Activated T-helper 2 cell treated with anti-CD3 and anti-CD28 coated beads, Interferon-gamma antibody, Interleukin-2, Interleukin-4, amounts not matched to agents 10 μg/mL and 5 μg/mL and 100 μg/mL, durations not matched to agents 14 hours and 24 hours and 36 hours (primary cell): ENCODE measurements around the gene ID4. TPM values are rescaled to one million over a fixed set of nuclear protein-coding genes. Genes with fewer than 3 reads are reported as not detected.

Source experiments
- DNase-seq: peaks from one replicate; pipeline ENCODE4 v3.0.0; 2021; ENCODE audit warnings: low spot score
- H3K27ac Mint-ChIP-seq: one replicate; pipeline ENCODE4 v1.8.0; 2021; ENCODE audit warnings: mixed read lengths
- H3K27me3 Mint-ChIP-seq: one replicate; pipeline ENCODE4 v1.8.0; 2021; ENCODE audit warnings: low read depth, mixed read lengths
- H3K36me3 Mint-ChIP-seq: one replicate; pipeline ENCODE4 v1.8.0; 2021; ENCODE audit warnings: low read depth, mixed read lengths
- H3K4me1 Mint-ChIP-seq: one replicate; pipeline ENCODE4 v1.8.0; 2021; ENCODE audit warnings: low read depth, mixed read lengths
- H3K4me3 Mint-ChIP-seq: one replicate; pipeline ENCODE4 v1.8.0; 2021; ENCODE audit warnings: low read depth, mild to moderate bottlenecking, moderate library complexity, mixed read lengths
- H3K9me3 Mint-ChIP-seq: one replicate; pipeline ENCODE4 v1.8.0; 2021; ENCODE audit warnings: mixed read lengths
- intact Hi-C: fragments of 100-400 bp; cut with micrococcal nuclease; formaldehyde crosslinking; loops from one replicate; pipeline ENCODE4 v1.15.1; 2023
- total RNA-seq: library from RNA; stranded (reverse); gene quantifications from 2 replicates; pipeline ENCODE4 v1.2.3, GENCODE V29; 2022

The ID4 gene
- total RNA-seq, result not detected in 2 replicates

- H3K27me3 Mint-ChIP-seq, result peaks cover 49% of the 10 kb centered on the region
- H3K4me1 Mint-ChIP-seq, result peaks cover 2% of the 10 kb centered on the region
- H3K9me3 Mint-ChIP-seq, result no peaks in the 10 kb centered on the region
- no peak within 1 kb of the TSS for H3K4me3 Mint-ChIP-seq
- H3K36me3 Mint-ChIP-seq, result peaks cover 3% of the 10 kb centered on the region
- H3K27ac Mint-ChIP-seq, result no peak within 1 kb of the TSS
- DNase-seq, result no peak
- intact Hi-C loops, result loop anchor here (10.0 kb wide), 1 partner anchor 1758 kb away; the partner anchor contains the start of gene SOX4
Measured at GRCh38 chr6:19836799-19837510, at the start of gene ID4. Gene ID4 (plus strand): TSS chr6:19837370. CDS start chr6:19837755, 385 bp downstream.

- no peaks in the 10 kb centered on the region for H3K9me3 Mint-ChIP-seq
- DNase-seq, result no peak
- no peaks in the 10 kb centered on the region for H3K4me1 Mint-ChIP-seq
- intact Hi-C loops, result no loop called here
- H3K4me3 Mint-ChIP-seq, result no peak overlapping the region
- H3K27me3 Mint-ChIP-seq, result no peaks in the 10 kb centered on the region
- H3K36me3 Mint-ChIP-seq, result no peaks in the 10 kb centered on the region
- no peak overlapping the region for H3K27ac Mint-ChIP-seq
Measured at GRCh38 chr6:19788686-19789085, 48.5 kb upstream of the ID4 start.

DNA sequence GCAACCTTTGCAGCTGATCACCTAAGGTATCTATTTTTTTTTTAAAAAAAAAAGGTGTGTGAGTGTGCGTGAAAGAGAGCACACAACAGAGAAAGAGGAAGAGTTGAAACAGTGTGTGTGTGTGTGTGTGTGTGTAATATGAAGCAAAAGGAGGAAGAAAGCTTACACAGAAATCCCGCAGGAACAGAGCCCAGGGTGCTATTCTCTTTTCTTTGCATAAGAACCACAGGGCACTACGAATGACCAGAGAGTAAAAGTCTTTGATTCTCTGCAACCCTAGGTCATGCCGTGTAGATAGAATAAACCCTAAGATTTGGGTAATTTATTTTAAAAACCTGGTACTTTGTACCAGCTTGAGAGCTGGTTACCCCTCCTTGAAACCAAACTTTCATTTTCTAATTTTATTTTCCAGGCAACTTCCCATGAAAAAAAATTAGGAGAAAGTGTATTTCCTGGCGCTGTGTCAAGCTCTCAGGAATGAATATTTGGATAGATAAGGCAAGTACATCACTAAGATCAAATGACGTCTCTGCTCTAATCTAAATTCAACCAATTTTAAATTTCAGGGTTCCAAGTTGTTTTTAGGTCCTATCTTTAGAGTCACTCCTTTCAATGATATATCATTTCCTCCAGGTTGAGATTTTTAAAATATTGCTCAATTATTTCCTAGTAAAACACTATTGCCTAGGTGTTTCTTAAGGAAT lies 47.9 kb upstream of the ID4 start:
- no peaks in the 10 kb centered on the region for H3K36me3 Mint-ChIP-seq
- no peaks in the 10 kb centered on the region for H3K27me3 Mint-ChIP-seq
- H3K9me3 Mint-ChIP-seq, result no peaks in the 10 kb centered on the region
- H3K4me3 Mint-ChIP-seq, result no peak overlapping the region
- intact Hi-C loops, result no loop called here
- DNase-seq, result no peak
- no peak overlapping the region for H3K27ac Mint-ChIP-seq
- H3K4me1 Mint-ChIP-seq, result no peaks in the 10 kb centered on the region

- Mint-ChIP-seq H3K27ac (no peak overlapping the region), H3K4me3 (no peak overlapping the region), H3K27me3 (no peaks in the 10 kb centered on the region), H3K9me3 (no peaks in the 10 kb centered on the region), H3K4me1 (no peaks in the 10 kb centered on the region), H3K36me3 (no peaks in the 10 kb centered on the region)
- DNase-seq, result no peak
- intact Hi-C loops, result no loop called here
Measured at GRCh38 chr6:19791267-19791666, 45.9 kb upstream of the ID4 start.

GRCh38 chr6:19795211-19795610 lies 42.0 kb upstream of the ID4 start:
- Mint-ChIP-seq H3K27me3 (no peaks in the 10 kb centered on the region), H3K36me3 (no peaks in the 10 kb centered on the region), H3K4me1 (no peaks in the 10 kb centered on the region), H3K27ac (no peak overlapping the region), H3K9me3 (no peaks in the 10 kb centered on the region), H3K4me3 (no peak overlapping the region)
- intact Hi-C loops, result no loop called here
- no peak for DNase-seq

DNA sequence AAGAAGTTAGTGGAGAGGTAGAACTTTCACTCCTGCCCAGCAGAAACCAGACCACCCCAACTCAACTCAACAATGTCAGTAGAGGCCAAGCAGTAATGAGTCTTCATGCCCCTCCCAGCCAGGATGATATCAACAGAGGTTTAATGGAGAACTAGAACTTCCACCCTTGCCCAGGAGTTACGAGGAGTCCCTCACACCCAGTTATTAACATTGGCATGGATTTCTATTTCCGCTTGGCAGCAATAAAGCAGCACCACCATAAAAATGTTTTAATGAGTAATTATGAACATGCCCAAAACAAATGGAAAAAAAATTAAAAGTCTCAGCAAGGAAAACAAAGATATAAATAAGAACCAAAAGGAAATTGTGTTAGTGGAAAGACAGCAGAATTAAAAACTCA lies 40.7 kb upstream of the ID4 start:
- Mint-ChIP-seq H3K27me3 (no peaks in the 10 kb centered on the region), H3K36me3 (no peaks in the 10 kb centered on the region), H3K27ac (no peak overlapping the region), H3K9me3 (no peaks in the 10 kb centered on the region), H3K4me1 (no peaks in the 10 kb centered on the region), H3K4me3 (no peak overlapping the region)
- intact Hi-C loops, result no loop called here
- no peak for DNase-seq

GRCh38 chr6:19798362-19798761 lies 38.8 kb upstream of the ID4 start:
- Mint-ChIP-seq H3K4me3 (no peak overlapping the region), H3K27ac (no peak overlapping the region), H3K36me3 (no peaks in the 10 kb centered on the region), H3K9me3 (no peaks in the 10 kb centered on the region), H3K4me1 (no peaks in the 10 kb centered on the region), H3K27me3 (peaks cover 10% of the 10 kb centered on the region)
- intact Hi-C loops, result no loop called here
- DNase-seq, result no peak

DNA sequence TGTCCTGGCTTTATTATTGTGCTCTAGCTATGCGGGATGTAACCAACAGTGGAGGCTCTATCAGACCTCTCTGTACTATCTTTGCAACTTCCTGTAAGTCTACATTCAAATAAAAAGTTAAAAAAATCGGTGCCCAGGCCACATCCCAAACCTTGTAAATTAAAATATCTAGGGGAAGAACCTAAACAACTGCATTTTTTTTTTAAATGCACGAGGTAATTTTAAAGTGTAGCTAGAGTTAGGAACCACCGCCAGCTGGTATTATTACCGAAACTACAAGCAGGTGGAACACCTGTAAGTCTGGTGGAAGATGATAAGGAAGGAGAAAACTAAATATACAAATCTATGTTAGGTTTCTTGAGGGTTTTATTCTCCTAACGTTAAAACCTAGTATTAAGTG lies 34.5 kb upstream of the ID4 start:
- Mint-ChIP-seq H3K36me3 (no peaks in the 10 kb centered on the region), H3K27me3 (peaks cover 32% of the 10 kb centered on the region), H3K27ac (no peak overlapping the region), H3K4me3 (no peak overlapping the region), H3K9me3 (no peaks in the 10 kb centered on the region), H3K4me1 (peaks cover 7% of the 10 kb centered on the region)
- intact Hi-C loops, result no loop called here
- DNase-seq, result no peak

DNA sequence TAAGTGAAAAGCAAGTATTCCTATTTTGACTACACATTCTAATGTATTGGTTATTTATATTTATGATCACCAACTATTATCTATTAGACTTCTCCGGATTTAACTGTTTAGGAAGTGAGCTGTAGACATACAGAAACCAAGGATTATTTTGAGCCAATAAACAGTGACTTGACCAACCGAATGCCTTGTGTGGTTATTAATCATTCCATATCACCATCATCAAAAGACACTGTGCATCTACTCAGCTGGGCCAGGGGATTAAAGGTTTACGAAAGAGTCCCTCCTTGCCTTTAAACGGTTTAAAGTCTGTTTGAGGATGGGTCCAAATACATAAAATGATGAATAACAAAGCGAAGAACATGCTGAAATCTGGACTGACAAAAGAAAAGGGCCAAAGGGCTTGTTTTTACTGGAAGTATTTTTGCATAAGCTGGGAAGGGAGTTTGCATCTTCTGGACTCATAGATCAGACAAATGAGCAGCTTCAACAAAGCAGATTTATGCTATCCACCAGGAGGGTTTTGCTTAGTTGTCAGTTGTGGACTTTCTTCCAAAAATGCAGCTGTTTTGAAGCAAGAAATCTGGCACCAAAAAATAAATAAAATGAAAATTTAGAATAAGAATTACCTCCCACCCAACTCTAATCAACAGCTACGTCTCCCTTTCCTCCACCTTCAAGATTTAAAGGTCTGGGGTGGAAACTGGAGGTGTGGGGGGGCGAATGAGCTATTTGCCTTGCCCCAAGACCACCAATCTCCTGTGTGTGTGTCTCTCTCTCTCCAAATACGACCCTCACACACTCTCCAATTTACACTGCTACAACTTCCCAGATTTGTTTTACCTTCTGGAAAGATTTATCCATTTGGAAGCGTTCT lies 33.6 kb upstream of the ID4 start:
- peaks cover 7% of the 10 kb centered on the region for H3K4me1 Mint-ChIP-seq

GRCh38 chr6:19804205-19805128 lies 32.7 kb upstream of the ID4 start:
- Mint-ChIP-seq H3K27me3 (peaks cover 32% of the 10 kb centered on the region), H3K4me3 (peak overlapping the region; percentile 73), H3K9me3 (no peaks in the 10 kb centered on the region), H3K36me3 (no peaks in the 10 kb centered on the region), H3K4me1 (peaks cover 7% of the 10 kb centered on the region), H3K27ac (no peak overlapping the region)
- intact Hi-C loops, result no loop called here
- DNase-seq, result peak; percentile 68

More for the DNA sequence above, 33.6 kb upstream of the ID4 start:
- no peaks in the 10 kb centered on the region for H3K36me3 Mint-ChIP-seq
- no peak overlapping the region for H3K4me3 Mint-ChIP-seq
- H3K27me3 Mint-ChIP-seq, result peaks cover 32% of the 10 kb centered on the region
- H3K9me3 Mint-ChIP-seq, result no peaks in the 10 kb centered on the region
- H3K27ac Mint-ChIP-seq, result no peak overlapping the region
- intact Hi-C loops, result no loop called here
- DNase-seq, result no peak

DNA sequence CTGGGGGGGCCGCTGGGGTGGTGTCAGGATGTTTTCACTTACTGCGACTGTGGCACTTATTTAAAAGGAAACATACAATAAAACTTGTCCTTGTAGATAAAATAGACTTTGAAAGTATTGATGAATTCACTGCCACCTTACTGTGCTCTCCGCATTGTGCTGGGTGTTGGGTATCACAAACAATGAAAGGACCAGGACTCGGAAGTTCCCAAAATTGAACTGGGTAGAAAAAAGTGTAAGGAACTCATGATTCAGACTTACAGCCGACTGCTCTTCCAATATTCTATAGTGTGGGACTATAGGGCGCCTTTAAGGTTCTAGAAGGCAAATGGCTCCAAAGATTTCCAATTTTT lies 32.1 kb upstream of the ID4 start:
- Mint-ChIP-seq H3K4me1 (peaks cover 7% of the 10 kb centered on the region), H3K9me3 (no peaks in the 10 kb centered on the region), H3K4me3 (peak overlapping the region; percentile 73), H3K27me3 (peaks cover 32% of the 10 kb centered on the region), H3K36me3 (no peaks in the 10 kb centered on the region), H3K27ac (no peak overlapping the region)
- no peak for DNase-seq
- intact Hi-C loops, result no loop called here

DNA sequence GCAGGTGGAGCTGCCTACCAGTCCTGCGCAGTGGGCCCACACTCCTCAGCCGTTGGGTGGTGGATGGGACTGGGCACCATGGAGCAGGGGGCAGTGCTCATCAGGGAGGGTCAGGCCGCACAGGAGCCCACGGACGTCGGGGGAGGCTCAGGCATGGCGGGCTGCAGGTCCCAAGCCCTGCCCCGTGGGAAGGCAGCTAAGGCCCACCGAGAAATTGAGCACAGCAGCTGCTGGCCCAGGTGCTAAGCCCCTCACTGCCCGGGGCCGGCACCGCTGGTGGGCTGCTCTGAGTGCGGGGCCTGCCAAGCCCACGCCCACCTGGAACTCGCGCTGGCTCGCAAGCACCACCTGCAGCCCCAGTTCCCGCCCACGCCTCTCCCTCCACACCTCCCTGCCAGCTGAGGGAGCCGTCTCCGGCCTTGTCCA lies 30.2 kb upstream of the ID4 start:
- no peak for DNase-seq
- H3K27me3 Mint-ChIP-seq, result peaks cover 30% of the 10 kb centered on the region
- no peaks in the 10 kb centered on the region for H3K36me3 Mint-ChIP-seq
- no peak overlapping the region for H3K27ac Mint-ChIP-seq
- no peak overlapping the region for H3K4me3 Mint-ChIP-seq
- no peaks in the 10 kb centered on the region for H3K9me3 Mint-ChIP-seq
- peaks cover 7% of the 10 kb centered on the region for H3K4me1 Mint-ChIP-seq
- intact Hi-C loops, result no loop called here
